ENCODE results near the gene IL20. TPM values are rescaled to one million over a fixed set of nuclear protein-coding genes. Genes with fewer than 3 reads are reported as not detected.
A peak's percentile ranks its signal among the peaks of the same experiment; 100 is the strongest.

The IL20 gene
- total RNA-seq, 1 donor from 2014 or later, result 0.53 TPM

- TF ChIP-seq, protein P1, sequence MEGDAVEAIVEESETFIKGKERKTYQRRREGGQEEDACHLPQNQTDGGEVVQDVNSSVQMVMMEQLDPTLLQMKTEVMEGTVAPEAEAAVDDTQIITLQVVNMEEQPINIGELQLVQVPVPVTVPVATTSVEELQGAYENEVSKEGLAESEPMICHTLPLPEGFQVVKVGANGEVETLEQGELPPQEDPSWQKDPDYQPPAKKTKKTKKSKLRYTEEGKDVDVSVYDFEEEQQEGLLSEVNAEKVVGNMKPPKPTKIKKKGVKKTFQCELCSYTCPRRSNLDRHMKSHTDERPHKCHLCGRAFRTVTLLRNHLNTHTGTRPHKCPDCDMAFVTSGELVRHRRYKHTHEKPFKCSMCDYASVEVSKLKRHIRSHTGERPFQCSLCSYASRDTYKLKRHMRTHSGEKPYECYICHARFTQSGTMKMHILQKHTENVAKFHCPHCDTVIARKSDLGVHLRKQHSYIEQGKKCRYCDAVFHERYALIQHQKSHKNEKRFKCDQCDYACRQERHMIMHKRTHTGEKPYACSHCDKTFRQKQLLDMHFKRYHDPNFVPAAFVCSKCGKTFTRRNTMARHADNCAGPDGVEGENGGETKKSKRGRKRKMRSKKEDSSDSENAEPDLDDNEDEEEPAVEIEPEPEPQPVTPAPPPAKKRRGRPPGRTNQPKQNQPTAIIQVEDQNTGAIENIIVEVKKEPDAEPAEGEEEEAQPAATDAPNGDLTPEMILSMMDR (IDR thresholded peaks at IDR 0.05; ENCODE audit: insufficient read depth, low read length, severe bottlenecking), result no peak
- no peak for FAIRE-seq
- Histone ChIP-seq H3K4me3 (ENCODE audit: low read depth, low read length) (no peak overlapping the region), H3K27me3 (ENCODE audit: control insufficient read depth, insufficient read depth, low read length) (no peaks in the 10 kb centered on the region), H3K36me3 (ENCODE audit: control insufficient read depth, insufficient read depth, low read length) (peaks cover 1% of the 10 kb centered on the region)
- no peak for DNase-seq (ENCODE audit: low read depth)
These were observed 36.5 kb downstream of the IL20 start for GRCh38 chr1:206901944-206902343.

DNA sequence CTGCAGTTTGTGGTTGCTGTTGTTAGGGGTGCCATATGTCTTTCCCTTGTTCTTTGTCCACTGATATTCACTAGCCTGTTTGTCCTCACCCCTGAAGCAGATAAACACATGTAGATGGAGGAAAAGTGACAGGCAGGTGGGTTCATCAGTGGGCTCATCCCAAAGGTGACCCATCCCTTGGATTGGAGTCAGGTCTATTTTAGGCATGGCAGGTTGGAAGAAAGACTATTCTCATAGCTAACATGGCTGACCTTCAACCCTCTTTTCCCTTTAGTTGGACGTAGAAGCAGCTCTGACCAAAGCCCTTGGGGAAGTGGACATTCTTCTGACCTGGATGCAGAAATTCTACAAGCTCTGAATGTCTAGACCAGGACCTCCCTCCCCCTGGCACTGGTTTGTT, 37.3 kb downstream of the IL20 start:
- Histone ChIP-seq H3K4me3 (ENCODE audit: low read depth, low read length) (no peak overlapping the region), H3K36me3 (ENCODE audit: control insufficient read depth, insufficient read depth, low read length) (peaks cover 1% of the 10 kb centered on the region), H3K27me3 (ENCODE audit: control insufficient read depth, insufficient read depth, low read length) (no peaks in the 10 kb centered on the region)
- no peak for FAIRE-seq
- TF ChIP-seq, protein P1 (IDR thresholded peaks at IDR 0.05; ENCODE audit: insufficient read depth, low read length, severe bottlenecking), result no peak
- no peak for DNase-seq (ENCODE audit: low read depth)

DNA sequence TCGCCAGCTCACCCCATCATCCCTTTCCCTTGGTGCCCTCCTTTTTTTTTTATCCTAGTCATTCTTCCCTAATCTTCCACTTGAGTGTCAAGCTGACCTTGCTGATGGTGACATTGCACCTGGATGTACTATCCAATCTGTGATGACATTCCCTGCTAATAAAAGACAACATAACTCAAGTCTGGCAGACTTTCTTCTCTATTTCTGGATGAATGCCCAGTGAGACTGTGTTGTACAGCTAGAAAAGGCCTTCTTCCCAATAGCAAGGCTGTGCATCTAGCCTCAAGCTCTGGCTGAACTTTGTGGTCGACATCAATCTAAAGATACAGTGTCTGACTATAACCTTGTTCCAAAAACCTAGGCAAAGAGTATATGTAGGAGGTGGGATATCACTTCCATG, 38.3 kb downstream of the IL20 start:
- TF ChIP-seq, protein P1 (IDR thresholded peaks at IDR 0.05; ENCODE audit: insufficient read depth, low read length, severe bottlenecking), result no peak
- no peak overlapping the region for H3K4me3 ChIP-seq (ENCODE audit: low read depth, low read length)
- no peak for FAIRE-seq
- H3K27me3 ChIP-seq (ENCODE audit: control insufficient read depth, insufficient read depth, low read length), result no peaks in the 10 kb centered on the region
- DNase-seq (ENCODE audit: low read depth), result no peak
- H3K36me3 ChIP-seq (ENCODE audit: control insufficient read depth, insufficient read depth, low read length), result peaks cover 1% of the 10 kb centered on the region

DNA sequence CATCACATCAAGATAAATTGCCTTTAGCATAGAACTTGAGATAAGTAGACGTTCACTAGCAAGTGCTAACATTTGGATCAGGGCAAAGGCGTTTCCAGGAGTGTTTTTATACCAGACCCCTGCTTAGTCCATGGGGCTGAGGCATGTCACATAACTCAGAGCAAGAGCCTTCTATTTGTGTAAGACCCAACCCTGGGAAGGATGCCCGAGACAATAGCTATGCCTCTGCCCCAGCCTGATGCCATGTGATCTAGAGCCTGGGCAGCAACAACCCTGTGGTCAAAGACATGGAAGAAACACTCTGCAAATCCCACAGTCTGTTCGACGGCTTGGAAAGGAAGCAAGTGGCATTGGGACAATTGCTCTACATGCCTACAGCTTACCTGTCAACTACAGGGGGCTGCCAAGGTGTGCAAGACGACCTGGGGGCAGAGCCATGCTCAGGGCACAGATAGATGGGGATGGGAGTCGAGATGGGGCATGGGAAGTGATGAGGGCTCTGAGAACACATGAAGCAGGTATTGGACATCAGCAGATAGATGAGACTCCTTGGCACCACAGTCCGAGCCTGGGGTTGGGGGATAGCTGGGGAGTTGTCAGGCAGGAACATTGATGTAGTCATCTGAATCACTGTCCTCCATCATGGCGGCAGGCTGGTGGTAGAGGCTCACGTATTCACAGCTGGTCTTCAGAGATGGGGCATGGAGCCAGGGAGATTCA, 39.2 kb downstream of the IL20 start:
- no peak overlapping the region for H3K4me3 ChIP-seq (ENCODE audit: low read depth, low read length)
- H3K27me3 ChIP-seq (ENCODE audit: control insufficient read depth, insufficient read depth, low read length), result no peaks in the 10 kb centered on the region
- FAIRE-seq (no peak), DNase-seq (ENCODE audit: low read depth) (no peak)
- peaks cover 1% of the 10 kb centered on the region for H3K36me3 ChIP-seq (ENCODE audit: control insufficient read depth, insufficient read depth, low read length)
- TF ChIP-seq, protein P1 (IDR thresholded peaks at IDR 0.05; ENCODE audit: insufficient read depth, low read length, severe bottlenecking), result no peak

DNA sequence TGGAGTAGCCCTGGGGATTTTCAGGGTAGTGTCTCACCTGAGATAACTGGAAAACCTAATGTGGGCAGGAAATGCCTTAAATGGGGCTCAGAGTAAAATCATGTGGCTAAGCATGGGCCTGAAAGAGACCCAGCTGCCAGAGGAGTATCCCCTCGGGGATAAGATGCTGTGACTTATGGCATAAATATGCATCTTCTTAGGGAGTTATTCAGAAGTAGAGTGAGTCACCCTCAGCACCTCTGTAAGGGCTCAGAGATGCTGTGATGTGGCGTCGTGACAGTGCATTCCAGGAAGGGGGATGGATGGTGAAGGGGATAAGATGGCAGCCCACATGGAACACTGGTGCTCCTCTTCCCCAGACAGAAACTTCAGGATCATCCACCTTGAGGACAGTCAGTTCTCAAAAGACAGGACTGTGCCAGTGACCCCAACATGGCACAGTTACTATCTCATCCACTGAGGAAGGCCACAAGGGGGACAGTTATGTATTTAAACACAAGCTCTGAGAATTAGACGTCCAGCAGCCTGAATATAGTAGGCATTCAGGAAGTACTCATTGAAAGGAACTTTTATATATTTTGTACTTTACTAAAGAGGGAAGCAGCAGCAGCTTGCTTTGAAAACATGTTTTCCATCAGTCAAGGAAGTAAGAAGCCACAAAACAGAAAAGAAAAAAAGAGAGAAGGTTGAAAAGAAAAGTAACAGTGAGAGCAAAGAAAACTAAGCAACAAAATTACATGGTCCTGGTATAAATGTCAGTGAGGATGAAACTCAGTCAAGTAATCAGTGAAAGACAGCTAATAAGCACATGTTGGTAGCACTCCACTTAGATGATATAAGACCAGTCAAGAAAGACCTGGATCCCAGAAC, 40.1 kb downstream of the IL20 start:
- peak; percentile 100 for DNase-seq (ENCODE audit: low read depth)
- FAIRE-seq, result no peak
- H3K27me3 ChIP-seq (ENCODE audit: control insufficient read depth, insufficient read depth, low read length), result no peaks in the 10 kb centered on the region
- H3K4me3 ChIP-seq (ENCODE audit: low read depth, low read length), result no peak overlapping the region
- TF ChIP-seq, protein P1 (IDR thresholded peaks at IDR 0.05; ENCODE audit: insufficient read depth, low read length, severe bottlenecking), result no peak
- H3K36me3 ChIP-seq (ENCODE audit: control insufficient read depth, insufficient read depth, low read length), result peaks cover 1% of the 10 kb centered on the region
